CD1c-positive myeloid dendritic cell (primary cell): ENCODE results near the gene ARF1.

Source experiments
- DNase-seq: peaks from one replicate; pipeline ENCODE4 v3.0.0-alpha.2; 2016; ENCODE audit errors: extremely low spot score

Gene ARF1

GRCh38 chr1:228147768-228148167 is 65.3 kb downstream of the ARF1 start:
- no peak for DNase-seq

GRCh38 chr1:228148196-228148861 is 65.8 kb downstream of the ARF1 start:
- no peak for DNase-seq
